Skin epidermis (tissue), 12 donors: ENCODE measurements around the gene PPP2R5E.

Experiments used
- H3K27ac ChIP-seq, 21 experiments: fragments of 200-600 bp; sonication (generic) in 11 of 21; one replicate each; pipeline ENCODE4 v1.5.0; 2020; ENCODE audit warnings: mild to moderate bottlenecking in 3 of 21, inconsistent platforms in 2 of 21, moderate library complexity in 2 of 21
- H3K4me3 ChIP-seq, 7 experiments: fragments of 200-600 bp; sonication (generic) in 2 of 7; one replicate each; pipeline ENCODE4 v1.5.0; 2020; ENCODE audit warnings: inconsistent platforms in 2 of 7, mild to moderate bottlenecking in 2 of 7, moderate library complexity in 1 of 7

PPP2R5E gene

DNA sequence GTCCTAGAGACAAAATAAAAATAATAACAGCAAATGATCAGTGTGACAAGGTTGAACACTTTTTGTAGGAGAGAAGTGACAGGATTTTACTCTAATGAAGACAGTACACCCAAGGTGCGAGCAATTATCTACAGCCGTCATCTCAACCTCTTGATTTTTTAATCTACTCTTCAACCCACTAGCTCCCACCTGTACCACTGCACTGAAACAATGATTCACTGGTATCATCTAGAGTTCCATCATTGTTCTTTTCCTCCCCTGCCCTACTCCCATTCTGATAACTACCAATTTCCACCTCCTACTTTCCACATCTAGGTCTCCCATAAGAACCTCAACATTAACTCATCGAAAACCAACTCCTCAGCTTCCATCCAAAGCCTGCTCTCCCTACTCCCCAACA lies 99.8 kb downstream of the PPP2R5E start:
- Histone ChIP-seq H3K4me3 (no peak overlapping the region), H3K27ac (no peak overlapping the region)

DNA sequence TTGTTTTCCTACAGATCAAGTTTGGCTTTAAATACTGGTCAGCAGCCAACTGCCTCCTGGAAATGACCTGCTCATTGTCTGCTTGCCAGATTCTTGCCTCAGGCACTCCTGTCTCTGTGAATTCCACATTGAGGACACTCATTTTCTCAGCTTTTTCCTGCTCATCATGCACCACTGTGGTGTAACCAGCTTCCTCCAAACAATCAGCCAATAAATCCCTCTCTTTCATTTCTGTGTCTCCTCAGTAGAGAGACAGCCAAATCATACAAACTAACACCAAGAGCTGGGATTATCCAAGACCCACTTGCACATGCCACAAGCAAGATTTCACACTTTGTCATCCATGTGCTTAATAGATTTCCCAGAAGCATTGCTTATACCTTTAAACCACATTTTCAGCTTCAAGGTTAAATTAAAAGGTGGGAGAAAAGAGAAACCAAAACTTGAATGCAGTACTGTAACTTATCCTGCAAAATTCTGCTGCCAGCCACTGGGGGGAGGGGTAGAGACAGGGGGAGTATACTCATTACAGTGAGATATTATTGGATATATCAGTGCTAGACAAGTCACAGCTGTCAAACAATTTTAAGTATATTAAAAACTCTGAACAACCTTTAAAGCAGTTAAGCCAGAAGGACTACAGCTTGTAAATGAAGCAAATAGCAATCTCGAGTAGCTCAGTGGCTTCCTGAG lies 105.0 kb downstream of the PPP2R5E start:
- H3K27ac ChIP-seq: peak overlapping the region in 17 of 21 experiments; percentile 19 to 78 (median 50)
- no peak overlapping the region for H3K4me3 ChIP-seq

DNA sequence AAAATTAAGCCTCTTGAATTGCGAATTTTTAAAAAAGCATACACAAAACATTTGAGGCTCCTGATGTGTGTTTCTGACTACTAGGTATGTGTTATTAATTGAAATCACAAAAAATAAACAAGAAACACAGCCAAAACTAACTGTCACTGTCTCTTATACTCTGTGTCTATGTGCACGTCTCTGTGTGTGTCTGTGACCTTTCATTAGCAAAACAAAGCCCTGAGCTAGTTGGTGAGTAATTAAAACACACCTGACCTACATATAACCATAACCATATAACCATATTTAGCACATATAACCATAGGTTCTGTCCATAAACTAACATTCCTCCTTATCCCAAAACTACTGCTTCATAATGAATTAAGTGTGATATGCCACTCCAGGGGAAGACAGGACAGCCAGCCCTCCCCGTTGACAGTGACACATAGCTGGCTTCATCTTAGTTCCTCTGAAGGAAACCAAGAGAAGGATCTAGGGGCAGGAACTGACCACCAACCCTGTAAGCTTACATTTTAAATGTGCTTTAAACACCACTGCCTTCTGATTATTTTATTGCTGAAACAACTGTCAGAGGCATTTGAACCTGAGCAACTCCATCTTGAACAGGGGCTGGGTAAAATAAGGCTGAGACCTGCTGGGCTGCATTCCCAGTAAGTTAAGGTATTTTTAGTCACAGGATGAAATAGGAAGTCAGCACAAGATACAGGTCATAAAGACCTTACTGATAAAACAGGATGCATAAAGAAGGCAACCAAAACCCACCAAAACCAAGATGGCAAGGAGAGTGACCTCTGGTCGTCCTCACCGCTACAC lies 106.7 kb downstream of the PPP2R5E start:
- Histone ChIP-seq H3K27ac (peak overlapping the region in 12 of 21 experiments; percentile 0 to 78 (median 42)), H3K4me3 (no peak overlapping the region)

DNA sequence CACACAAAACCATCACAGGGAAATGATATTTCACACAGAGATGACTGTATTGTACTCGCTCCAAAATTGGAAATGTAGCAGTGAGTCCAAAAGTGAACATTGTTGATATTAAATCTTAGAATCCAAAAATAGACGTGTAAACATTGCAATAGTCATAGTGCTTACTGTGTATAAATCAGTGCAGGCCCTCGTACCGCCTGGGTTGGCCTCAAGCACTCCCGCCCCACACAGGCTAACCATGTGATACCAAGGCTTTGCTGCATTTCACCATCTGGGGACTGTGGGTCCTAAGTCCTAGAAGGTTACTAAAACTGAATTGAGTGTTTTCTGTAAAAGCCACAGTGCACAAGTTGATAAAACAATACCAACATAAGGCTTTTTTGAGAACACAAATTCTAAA lies 107.3 kb downstream of the PPP2R5E start:
- peak overlapping the region in 8 of 21 experiments; percentile 0 to 78 (median 41) for H3K27ac ChIP-seq
- H3K4me3 ChIP-seq: no peak overlapping the region

DNA sequence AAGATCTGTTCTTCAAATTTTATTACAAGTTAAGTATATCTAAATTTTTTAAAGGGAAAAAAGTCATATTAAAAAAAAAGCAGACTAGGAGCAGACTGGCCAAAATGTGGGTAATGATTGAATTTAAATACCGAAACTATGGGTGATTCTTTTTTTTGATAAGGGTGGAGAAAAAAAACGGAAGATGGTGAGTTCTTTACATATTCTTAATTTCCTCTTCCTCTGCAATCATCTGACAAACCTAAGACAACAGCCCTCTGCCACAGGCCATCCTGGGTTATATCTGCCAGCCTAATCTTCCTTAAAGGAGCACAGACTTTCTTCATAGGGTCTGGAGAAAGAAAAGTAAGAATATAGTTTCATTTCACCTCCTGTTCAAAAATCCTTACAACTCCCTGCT lies 108.0 kb downstream of the PPP2R5E start:
- Histone ChIP-seq H3K4me3 (no peak overlapping the region), H3K27ac (peak overlapping the region in 6 of 21 experiments; percentile 8 to 78 (median 40))

DNA sequence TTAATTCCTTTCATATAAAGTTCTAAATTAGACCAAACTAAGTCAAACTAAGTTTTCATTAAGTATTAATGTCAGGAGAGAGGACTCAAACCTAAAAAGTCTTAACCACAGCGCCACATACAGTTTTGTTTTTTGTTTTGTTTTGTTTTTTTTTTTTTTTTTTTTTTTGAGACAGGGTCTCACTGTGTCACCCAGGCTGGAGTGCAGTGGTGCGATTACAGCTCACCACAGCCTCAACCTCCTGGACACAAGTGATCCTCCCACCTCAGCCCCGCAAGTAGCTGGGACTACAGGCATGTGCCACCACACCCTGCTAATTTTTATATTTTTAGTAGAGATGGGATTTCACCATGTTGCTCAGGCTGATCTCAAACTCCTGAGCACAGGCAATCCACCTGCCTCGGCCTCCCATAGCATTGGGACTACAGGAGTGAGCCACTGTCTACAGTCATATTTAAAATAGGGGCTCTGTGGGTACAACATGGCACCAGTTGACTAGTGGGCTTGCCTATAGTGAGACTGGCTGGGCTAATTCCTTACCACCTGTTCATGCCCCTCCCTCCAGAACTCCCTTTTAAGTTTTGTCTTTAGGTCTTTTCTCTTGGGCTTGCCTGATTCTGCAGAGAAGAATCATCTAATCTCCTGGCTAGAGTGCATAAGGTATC lies 110.2 kb downstream of the PPP2R5E start:
- Histone ChIP-seq H3K27ac (no peak overlapping the region), H3K4me3 (no peak overlapping the region)

DNA sequence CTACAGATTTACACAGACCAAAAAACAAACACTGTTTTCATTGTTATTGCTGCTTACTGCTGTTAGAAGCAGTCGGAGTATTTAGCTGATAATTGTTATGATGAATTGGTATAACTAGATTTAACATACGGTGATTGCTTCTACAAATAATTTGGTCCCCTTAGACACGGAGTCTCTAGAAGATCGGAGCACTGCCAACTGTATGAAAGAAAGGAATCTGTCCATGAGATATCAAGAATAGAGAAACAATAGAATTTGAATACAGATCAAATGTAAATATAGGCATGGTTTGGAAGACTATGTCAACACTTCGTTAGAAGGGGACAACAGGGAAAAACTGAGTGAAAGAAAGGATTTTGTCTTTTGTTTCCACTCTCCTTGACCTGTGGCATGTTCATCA lies 110.9 kb downstream of the PPP2R5E start:
- Histone ChIP-seq H3K27ac (no peak overlapping the region), H3K4me3 (no peak overlapping the region)

DNA sequence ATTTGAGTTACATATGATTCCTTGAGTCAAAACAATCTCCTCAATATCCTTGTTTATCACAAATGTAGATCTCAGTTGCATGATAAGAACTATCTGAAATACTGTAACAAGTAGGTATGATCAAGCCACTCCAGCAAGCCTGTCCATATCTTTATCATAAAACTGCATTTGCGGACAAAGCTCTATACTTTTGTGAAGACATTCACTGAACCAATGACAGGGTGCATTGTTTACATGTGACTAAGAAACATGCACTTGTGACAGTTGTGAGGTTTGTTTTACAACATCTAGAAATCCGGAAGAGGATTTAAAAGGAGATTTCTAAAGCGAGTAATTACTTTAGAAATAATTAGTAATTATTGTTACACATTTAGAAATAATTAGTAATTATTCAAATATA lies 111.7 kb downstream of the PPP2R5E start:
- H3K4me3 ChIP-seq: no peak overlapping the region
- no peak overlapping the region for H3K27ac ChIP-seq

DNA sequence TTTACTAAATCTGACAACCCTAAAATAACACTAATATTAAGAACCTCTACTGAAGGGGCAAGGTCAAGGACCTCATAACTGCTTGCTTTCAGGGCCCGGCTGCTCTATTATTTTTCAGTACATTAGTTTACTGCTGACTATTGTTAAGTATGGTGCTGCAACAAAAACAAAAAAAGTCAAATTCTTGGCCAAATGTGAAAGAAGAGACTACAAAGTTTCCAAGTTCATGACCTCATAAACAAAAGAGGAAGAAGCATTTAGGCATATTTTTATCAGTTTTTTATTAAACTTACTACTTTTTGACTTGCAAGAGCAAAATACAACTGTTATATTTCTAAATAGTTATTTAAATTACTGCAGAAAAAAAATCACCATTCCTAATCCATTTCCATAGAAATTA lies 114.7 kb downstream of the PPP2R5E start:
- no peak overlapping the region for H3K4me3 ChIP-seq

DNA sequence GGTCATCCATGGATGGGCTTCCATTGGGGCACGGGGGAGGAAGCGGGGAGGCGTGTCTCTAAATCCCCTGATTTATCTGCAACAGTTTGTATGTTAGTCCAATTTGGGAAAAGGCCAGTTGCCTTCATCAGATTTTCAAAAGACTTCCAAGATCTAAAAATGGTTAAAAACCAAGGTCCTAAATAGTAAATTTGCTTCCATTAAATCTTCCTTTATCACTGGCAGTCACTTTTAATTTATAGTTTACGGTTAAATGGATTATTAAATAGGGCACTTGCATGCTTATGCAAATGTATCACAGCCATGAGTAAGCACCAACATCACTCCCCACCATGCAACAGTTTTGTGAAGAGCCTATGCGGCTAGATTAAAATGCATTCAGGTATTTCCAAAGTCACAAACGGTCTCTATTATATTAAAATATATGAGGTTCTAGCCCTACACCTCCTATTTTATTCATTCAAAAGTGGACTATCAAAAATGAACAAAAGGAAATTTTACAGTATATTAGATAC lies 116.3 kb downstream of the PPP2R5E start:
- Histone ChIP-seq H3K27ac (no peak overlapping the region), H3K4me3 (no peak overlapping the region)

More for the DNA sequence above, 114.7 kb downstream of the PPP2R5E start:
- H3K27ac ChIP-seq: no peak overlapping the region

DNA sequence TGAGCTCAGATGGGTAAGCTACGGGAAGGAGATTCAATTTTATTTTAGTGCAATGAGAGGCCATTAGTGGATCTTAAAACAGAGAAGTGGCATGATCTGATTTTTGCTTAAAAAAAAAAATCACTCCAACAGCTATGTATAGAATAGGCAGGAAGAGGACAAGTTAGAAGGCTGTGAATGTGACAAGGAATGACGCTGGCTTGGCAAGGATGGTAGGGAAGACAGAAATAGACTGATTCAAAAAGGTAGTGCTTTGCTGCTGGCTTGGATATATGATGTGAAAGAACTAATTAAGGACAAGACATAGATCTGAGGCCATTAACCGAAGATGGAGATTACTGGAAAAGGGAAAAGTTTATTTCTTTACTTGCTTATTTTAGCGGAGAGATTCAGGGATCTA lies 119.3 kb downstream of the PPP2R5E start:
- no peak overlapping the region for H3K4me3 ChIP-seq
- no peak overlapping the region for H3K27ac ChIP-seq

DNA sequence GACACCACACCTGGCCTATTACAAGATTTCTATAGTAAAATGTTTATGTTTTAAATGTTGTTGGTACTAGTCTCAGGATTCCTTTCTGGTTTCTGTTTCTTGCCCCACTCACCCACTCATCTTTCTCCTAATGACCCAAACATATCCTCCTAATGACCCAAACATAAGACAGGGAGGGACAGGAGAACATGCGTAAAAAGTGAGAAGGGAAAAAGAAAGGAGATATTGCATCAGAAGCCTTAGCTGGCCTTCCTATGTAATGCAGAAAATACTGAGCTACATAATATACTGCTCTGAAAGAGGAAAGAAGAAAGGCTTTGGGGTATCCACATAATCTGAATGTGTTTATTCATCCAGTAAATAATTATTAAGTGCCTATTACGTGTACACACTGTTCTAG lies 119.8 kb downstream of the PPP2R5E start:
- Histone ChIP-seq H3K27ac (no peak overlapping the region), H3K4me3 (no peak overlapping the region)

DNA sequence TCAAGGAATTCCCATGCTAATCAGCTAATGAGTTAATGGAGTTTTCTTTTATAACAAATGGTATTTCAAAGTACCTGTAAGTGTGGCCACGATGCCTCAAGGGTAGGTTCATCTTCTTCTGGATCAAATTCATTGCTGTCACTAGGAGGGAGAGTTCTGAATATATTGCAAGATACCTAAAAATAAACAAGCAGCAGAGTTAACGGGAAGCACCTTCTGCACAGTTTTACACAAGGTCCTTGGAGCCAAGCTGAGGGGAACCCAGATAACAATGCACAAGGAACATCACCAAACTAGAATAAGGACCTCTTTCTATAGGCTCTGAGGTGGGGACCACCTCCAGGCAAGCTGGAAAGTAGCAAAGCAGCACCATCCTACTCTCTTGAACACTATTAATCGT lies 121.3 kb downstream of the PPP2R5E start:
- no peak overlapping the region for H3K27ac ChIP-seq

DNA sequence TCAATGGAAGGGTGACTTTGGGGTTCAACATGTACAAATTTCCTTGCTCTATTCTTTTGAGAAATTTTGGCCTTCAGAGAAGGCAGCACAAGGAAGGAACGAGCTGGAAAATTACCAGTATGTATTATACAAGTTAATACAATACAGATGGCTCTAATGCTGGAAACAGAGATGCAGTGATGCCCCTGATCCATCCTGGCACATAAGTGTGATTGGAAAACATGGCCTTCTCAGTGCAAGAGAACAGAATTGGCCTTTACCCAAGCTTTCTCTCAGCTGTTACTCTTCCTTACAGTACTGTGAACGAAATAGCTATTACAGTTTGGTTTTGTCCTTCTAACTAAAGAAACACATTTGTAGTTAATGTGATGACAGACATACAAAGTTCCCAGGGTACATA lies 122.0 kb downstream of the PPP2R5E start:
- no peak overlapping the region for H3K4me3 ChIP-seq

More for the DNA sequence above, 121.3 kb downstream of the PPP2R5E start:
- H3K4me3 ChIP-seq: no peak overlapping the region

DNA sequence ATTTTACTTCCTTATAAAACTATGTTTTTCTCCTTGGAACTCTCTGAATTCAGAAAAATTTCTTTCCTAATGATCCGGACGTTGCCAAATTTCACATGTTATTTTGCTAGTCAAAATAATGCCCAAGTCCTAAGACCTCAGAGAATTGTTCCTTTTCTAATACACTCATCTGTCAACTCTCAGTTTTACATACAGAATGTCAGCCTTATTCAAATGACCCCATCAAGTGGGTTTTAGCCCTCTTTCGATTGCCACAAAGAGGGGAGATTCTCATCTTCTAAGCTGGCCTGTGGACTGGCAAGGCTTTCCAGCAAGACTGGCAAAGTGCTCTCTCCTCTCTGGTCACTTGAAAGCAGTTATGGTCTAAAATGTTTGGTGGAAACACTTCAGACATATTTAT lies 125.2 kb downstream of the PPP2R5E start:
- H3K4me3 ChIP-seq: no peak overlapping the region
- no peak overlapping the region for H3K27ac ChIP-seq

More for the DNA sequence above, 122.0 kb downstream of the PPP2R5E start:
- no peak overlapping the region for H3K27ac ChIP-seq

DNA sequence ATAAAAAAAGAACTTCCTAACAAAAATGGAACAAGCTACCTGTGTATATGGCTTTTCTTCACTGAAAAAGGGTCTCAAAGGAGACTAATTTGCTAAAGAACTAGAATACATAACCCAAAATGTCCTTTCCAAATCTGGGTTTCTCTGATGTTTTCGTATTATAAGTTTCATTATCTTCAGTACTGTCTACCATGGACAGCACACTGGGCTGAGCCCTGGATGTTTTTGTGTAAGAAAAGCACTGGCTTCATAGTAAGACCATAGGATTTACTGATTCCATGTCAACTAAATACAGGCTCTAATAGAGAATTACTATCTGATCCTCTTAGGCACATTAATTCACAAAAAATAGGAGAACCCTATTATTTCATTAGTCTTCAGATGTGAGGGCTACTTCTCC lies 130.2 kb downstream of the PPP2R5E start:
- H3K4me3 ChIP-seq: no peak overlapping the region

DNA sequence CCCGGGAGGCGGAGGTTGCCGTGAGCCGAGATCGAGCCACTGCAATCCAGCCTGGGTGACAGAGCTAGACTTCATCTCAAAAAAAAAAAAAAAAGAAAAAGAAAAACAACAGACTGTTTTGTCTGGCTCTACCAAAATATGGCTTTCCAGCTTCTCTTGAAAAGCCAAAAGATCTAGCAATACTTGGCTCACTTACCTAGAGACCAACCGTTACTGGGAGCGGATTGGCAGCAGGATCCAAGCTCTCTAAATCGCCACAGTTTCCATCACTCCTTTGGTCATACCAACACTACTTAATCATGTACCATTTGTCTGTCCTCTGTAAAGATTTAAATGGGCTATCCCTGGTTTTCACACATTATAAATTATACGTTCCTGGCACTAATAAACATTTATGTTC lies 136.8 kb downstream of the PPP2R5E start:
- no peak overlapping the region for H3K4me3 ChIP-seq
- H3K27ac ChIP-seq: no peak overlapping the region

More for the DNA sequence above, 130.2 kb downstream of the PPP2R5E start:
- H3K27ac ChIP-seq: no peak overlapping the region

DNA sequence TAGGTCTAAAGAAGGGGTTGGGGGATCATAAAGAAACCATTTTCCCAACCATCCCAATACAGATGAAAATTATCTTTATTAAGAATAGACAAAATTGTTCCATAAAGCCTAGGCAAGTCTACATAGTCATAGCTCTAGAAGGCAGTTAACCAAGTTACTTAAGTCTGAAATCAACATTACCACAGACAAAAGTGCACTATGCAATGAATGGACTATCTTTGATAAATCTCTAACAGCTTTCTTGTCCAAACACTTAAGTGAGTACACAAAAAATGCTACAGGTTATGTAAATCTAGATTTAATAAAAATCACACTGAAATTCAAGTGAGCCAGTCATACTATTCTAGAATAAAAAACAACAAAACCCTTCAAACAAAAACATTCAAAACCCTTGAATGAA lies 137.5 kb downstream of the PPP2R5E start:
- Histone ChIP-seq H3K27ac (no peak overlapping the region), H3K4me3 (no peak overlapping the region)

DNA sequence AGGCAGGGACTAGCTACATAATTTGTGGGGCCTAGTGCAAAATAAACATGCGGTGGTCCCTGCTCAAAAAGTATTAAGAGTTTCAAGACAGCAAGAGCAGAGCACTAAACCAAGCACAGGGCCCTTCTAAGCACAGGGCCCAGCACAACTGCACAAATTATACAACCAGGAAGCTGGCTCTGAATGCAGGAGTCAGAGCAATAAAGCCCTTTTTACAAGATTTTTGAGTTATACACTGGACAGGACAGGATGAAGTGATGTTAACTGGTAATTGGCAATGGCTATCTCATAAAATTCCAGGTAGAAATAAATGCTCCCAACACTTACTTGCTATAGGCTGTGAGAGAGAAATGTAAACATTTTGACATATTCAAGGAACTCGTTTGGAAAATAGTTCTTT lies 138.3 kb downstream of the PPP2R5E start:
- no peak overlapping the region for H3K4me3 ChIP-seq
- H3K27ac ChIP-seq: no peak overlapping the region

DNA sequence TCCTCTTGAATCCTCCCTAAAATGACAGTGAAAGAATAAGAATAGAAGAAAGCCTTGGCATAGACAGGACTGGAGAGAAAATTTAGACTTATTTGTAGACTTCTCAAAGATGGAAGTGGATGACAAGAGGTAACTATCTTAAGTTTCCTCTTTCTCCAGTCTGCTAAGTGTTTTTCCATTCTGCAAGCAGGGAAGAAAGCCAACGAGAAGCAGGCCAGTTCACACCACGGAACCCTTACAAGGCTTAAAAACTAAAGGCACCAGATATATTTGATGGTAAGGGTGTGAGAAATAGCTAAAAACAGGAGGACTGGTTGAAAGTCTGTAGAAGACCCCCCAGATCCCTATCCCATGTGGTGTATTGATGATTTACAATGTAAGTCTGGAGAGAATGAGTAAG lies 141.5 kb downstream of the PPP2R5E start:
- H3K27ac ChIP-seq: no peak overlapping the region

More for the DNA sequence above, 141.5 kb downstream of the PPP2R5E start:
- no peak overlapping the region for H3K4me3 ChIP-seq
